H9 (cell line): ENCODE measurements around the gene OR6K2. TPM values are rescaled to one million over a fixed set of nuclear protein-coding genes. Genes with fewer than 3 reads are reported as not detected.

Experiments used
- DNase-seq: peaks from one replicate; pipeline ENCODE4 v3.0.0-alpha.2; 2017
- H2AFZ ChIP-seq: one replicate; pipeline ENCODE4 v1.6.1; 2013; ENCODE audit warnings: mild to moderate bottlenecking, low read length, control low read depth, moderate library complexity
- H2AK5ac ChIP-seq: 2 replicates; pipeline ENCODE4 v1.6.1; 2013; ENCODE audit warnings: low read length, control low read depth, mixed read lengths; ENCODE audit not compliant: insufficient read length
- H2BK120ac ChIP-seq: one replicate; pipeline ENCODE4 v1.6.1; 2013; ENCODE audit warnings: low read depth, mild to moderate bottlenecking, low read length, control low read depth, inconsistent platforms; ENCODE audit not compliant: poor library complexity, severe bottlenecking
- H2BK12ac ChIP-seq: 2 replicates; pipeline ENCODE4 v1.6.1; 2013; ENCODE audit warnings: low read length, control low read depth, mixed read lengths, low read depth; ENCODE audit not compliant: insufficient read length
- H2BK15ac ChIP-seq: 2 replicates; pipeline ENCODE4 v1.6.1; 2013; ENCODE audit warnings: low read depth, low read length, control low read depth
- H2BK20ac ChIP-seq: one replicate; pipeline ENCODE4 v1.6.1; 2013; ENCODE audit warnings: low read depth, mild to moderate bottlenecking, low read length, control low read depth, inconsistent platforms; ENCODE audit not compliant: poor library complexity, severe bottlenecking
- H2BK5ac ChIP-seq: 2 replicates; pipeline ENCODE4 v1.6.1; 2013; ENCODE audit warnings: low read length, control low read depth, mixed read lengths; ENCODE audit not compliant: insufficient read length
- H3K14ac ChIP-seq: 2 replicates; pipeline ENCODE4 v1.6.1; 2013; ENCODE audit warnings: low read length, control low read depth; ENCODE audit not compliant: insufficient read depth
- H3K18ac ChIP-seq: 2 replicates; pipeline ENCODE4 v1.6.1; 2013; ENCODE audit warnings: low read depth, mild to moderate bottlenecking, mixed read lengths, low read length, control low read depth; ENCODE audit not compliant: insufficient read length
- H3K23ac ChIP-seq: 2 replicates; pipeline ENCODE4 v1.6.1; 2013; ENCODE audit warnings: low read length, control low read depth, mixed read lengths, low read depth; ENCODE audit not compliant: insufficient read length
- H3K23me2 ChIP-seq: 2 replicates; pipeline ENCODE4 v1.6.1; 2013; ENCODE audit warnings: low read depth, mild to moderate bottlenecking, mixed read lengths, low read length, control low read depth; ENCODE audit not compliant: insufficient read length, poor library complexity, severe bottlenecking
- H3K27ac ChIP-seq: 2 replicates; pipeline ENCODE4 v1.5.1; 2013; ENCODE audit warnings: low read length, control low read depth, mixed read lengths, low read depth; ENCODE audit not compliant: insufficient read length
- H3K27me3 ChIP-seq: 2 replicates; pipeline ENCODE4 v1.6.1; 2013; ENCODE audit warnings: low read length, control low read depth, inconsistent platforms; ENCODE audit not compliant: insufficient read depth
- H3K4ac ChIP-seq: 2 replicates; pipeline ENCODE4 v1.6.1; 2013; ENCODE audit warnings: low read depth, mild to moderate bottlenecking, control low read depth, inconsistent platforms, low read length, moderate library complexity
- H3K4me1 ChIP-seq: 2 replicates; pipeline ENCODE4 v1.6.1; 2013; ENCODE audit warnings: low read length, control low read depth, inconsistent platforms; ENCODE audit not compliant: insufficient read depth
- H3K4me2 ChIP-seq: 2 replicates; pipeline ENCODE4 v1.6.1; 2013; ENCODE audit warnings: low read length, control low read depth, mixed read lengths; ENCODE audit not compliant: insufficient read length, insufficient read depth
- H3K56ac ChIP-seq: 2 replicates; pipeline ENCODE4 v1.6.1; 2013; ENCODE audit warnings: low read depth, mild to moderate bottlenecking, mixed read lengths, low read length, control low read depth; ENCODE audit not compliant: insufficient read length
- H3K79me1 ChIP-seq: 2 replicates; pipeline ENCODE4 v1.6.1; 2013; ENCODE audit warnings: low read depth, mild to moderate bottlenecking, moderate library complexity, low read length, control low read depth, inconsistent platforms; ENCODE audit not compliant: insufficient read depth, poor library complexity, severe bottlenecking
- H3K79me2 ChIP-seq: 2 replicates; pipeline ENCODE4 v1.6.1; 2013; ENCODE audit warnings: low read length, control low read depth, inconsistent platforms; ENCODE audit not compliant: insufficient read depth
- H3K9ac ChIP-seq: 2 replicates; pipeline ENCODE4 v1.6.1; 2013; ENCODE audit warnings: low read length, control low read depth, mixed read lengths; ENCODE audit not compliant: insufficient read length; ENCODE audit errors: extremely low read depth
- H3K9me3 ChIP-seq: one replicate; pipeline ENCODE4 v1.6.1; 2013; ENCODE audit warnings: low read depth, low read length, inconsistent platforms; ENCODE audit not compliant: control insufficient read depth
- H3T11ph ChIP-seq: one replicate; pipeline ENCODE4 v1.6.1; 2013; ENCODE audit warnings: mild to moderate bottlenecking, low read length, control low read depth, inconsistent platforms
- H4K20me1 ChIP-seq: one replicate; pipeline ENCODE4 v1.6.1; 2013; ENCODE audit not compliant: control insufficient read depth, insufficient read length, insufficient read depth
- H4K5ac ChIP-seq: 2 replicates; pipeline ENCODE4 v1.6.1; 2013; ENCODE audit warnings: low read depth, mild to moderate bottlenecking, mixed read lengths, low read length, control low read depth; ENCODE audit not compliant: insufficient read length
- H4K8ac ChIP-seq: replicated peaks from 2 replicates; pipeline ENCODE4 v1.6.1; 2013; ENCODE audit warnings: low read length, control low read depth, mixed read lengths, low read depth; ENCODE audit not compliant: insufficient read length
- H4K91ac ChIP-seq: 2 replicates; pipeline ENCODE4 v1.6.1; 2013; ENCODE audit warnings: low read depth, mild to moderate bottlenecking, moderate library complexity, mixed read lengths, low read length, control low read depth; ENCODE audit not compliant: insufficient read length
- H3K27ac Mint-ChIP-seq, 3 experiments: 2 replicates in 2 of 3; 3 replicates in 1 of 3; pipeline ENCODE4 v1.8.0; 2020 to 2021; ENCODE audit warnings: mixed read lengths in 3 of 3, mild to moderate bottlenecking in 1 of 3, moderate library complexity in 1 of 3
- H3K27me3 Mint-ChIP-seq: 2 replicates; pipeline ENCODE4 v1.8.0; 2021; ENCODE audit warnings: low read depth, mild to moderate bottlenecking, moderate library complexity, mixed read lengths
- H3K36me3 Mint-ChIP-seq, 3 experiments: 2 replicates in 2 of 3; 3 replicates in 1 of 3; pipeline ENCODE4 v1.8.0; 2020 to 2021; ENCODE audit warnings: low read depth in 3 of 3, mixed read lengths in 3 of 3; ENCODE audit not compliant: insufficient read depth in 1 of 3
- H3K4me1 Mint-ChIP-seq, 2 experiments: 2 replicates each; pipeline ENCODE4 v1.8.0; 2020; ENCODE audit warnings: mixed read lengths in 2 of 2
- H3K4me3 Mint-ChIP-seq, 2 experiments: 2 replicates in 1 of 2; 3 replicates in 1 of 2; pipeline ENCODE4 v1.8.0; 2020 to 2021; ENCODE audit warnings: mild to moderate bottlenecking in 2 of 2, mixed read lengths in 2 of 2, moderate library complexity in 1 of 2
- H3K9me3 Mint-ChIP-seq, 2 experiments: 2 replicates in 1 of 2; 3 replicates in 1 of 2; pipeline ENCODE4 v1.8.0; 2020; ENCODE audit warnings: mild to moderate bottlenecking in 2 of 2, mixed read lengths in 2 of 2, moderate library complexity in 1 of 2
- WGBS: extraction: QIAGEN DNeasy Blood & Tissue Kit; methylation state at CpG from one replicate; pipeline ENCODE4 v1.1.7; 2013; ENCODE audit warnings: missing lambda C conversion rate, low lambda C conversion rate, mixed read lengths; ENCODE audit not compliant: insufficient read length; ENCODE audit errors: extremely low coverage; 5-methylcytosine and 5-hydroxymethylcytosine counted together
- total RNA-seq: library from RNA; stranded (reverse); gene quantifications from 2 replicates; pipeline ENCODE4 v1.2.1, GENCODE V29; 2021
- TF ChIP-seq, protein P1 (sequence below): fragments of 200-600 bp; sonication (generic); conservative IDR thresholded peaks from 3 replicates; pipeline ENCODE4 v1.8.0; 2021; ENCODE audit warnings: antibody characterized with exemption, mild to moderate bottlenecking

Gene OR6K2
- total RNA-seq, 1 experiment from 2014 or later, result not detected

DNA sequence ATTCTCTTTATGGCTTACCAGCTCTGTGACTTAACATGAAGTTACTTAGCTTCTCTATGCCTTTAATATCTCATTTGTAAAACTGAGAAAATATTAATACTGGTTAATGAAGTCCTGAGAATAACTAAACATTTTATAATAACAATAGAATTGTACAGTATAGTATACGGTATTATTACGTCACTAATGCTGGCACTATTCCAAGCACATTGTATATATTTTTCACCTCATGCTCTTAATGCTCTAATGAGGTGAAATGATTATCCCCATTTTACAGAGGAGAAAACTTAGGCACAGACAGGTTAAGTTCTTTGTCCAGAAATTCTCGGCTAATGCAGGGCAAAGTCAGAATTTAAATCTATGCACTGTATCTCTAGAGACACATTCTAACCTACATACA, 19.2 kb upstream of the OR6K2 start:
- Histone ChIP-seq H3K23me2 (no peaks in the 10 kb centered on the region), H2BK15ac (no peak overlapping the region), H3K18ac (no peak overlapping the region), H2BK120ac (no peak overlapping the region), H3K9ac (no peak overlapping the region), H2BK20ac (no peak overlapping the region), H3K4me1 (no peaks in the 10 kb centered on the region), H3K4ac (no peak overlapping the region), H4K91ac (no peak overlapping the region), H2BK12ac (no peak overlapping the region), H3K27ac (no peak overlapping the region), H3K56ac (no peak overlapping the region), H2AK5ac (no peak overlapping the region), H4K5ac (no peak overlapping the region), H4K20me1 (no peaks in the 10 kb centered on the region), H3T11ph (no peak overlapping the region), H3K79me1 (no peaks in the 10 kb centered on the region), H3K79me2 (no peaks in the 10 kb centered on the region), H4K8ac (no peak overlapping the region), H3K9me3 (no peaks in the 10 kb centered on the region), H2AFZ (no peak overlapping the region), H3K14ac (no peak overlapping the region), H3K23ac (no peak overlapping the region), H3K27me3 (no peaks in the 10 kb centered on the region), H2BK5ac (no peak overlapping the region), H3K4me2 (no peak overlapping the region)
- DNase-seq, result no peak
- H3K27me3 Mint-ChIP-seq, result no peaks in the 10 kb centered on the region; the same call in 1 of the 2 replicates
- H3K9me3 Mint-ChIP-seq, result no peaks in the 10 kb centered on the region
- TF ChIP-seq, protein P1, sequence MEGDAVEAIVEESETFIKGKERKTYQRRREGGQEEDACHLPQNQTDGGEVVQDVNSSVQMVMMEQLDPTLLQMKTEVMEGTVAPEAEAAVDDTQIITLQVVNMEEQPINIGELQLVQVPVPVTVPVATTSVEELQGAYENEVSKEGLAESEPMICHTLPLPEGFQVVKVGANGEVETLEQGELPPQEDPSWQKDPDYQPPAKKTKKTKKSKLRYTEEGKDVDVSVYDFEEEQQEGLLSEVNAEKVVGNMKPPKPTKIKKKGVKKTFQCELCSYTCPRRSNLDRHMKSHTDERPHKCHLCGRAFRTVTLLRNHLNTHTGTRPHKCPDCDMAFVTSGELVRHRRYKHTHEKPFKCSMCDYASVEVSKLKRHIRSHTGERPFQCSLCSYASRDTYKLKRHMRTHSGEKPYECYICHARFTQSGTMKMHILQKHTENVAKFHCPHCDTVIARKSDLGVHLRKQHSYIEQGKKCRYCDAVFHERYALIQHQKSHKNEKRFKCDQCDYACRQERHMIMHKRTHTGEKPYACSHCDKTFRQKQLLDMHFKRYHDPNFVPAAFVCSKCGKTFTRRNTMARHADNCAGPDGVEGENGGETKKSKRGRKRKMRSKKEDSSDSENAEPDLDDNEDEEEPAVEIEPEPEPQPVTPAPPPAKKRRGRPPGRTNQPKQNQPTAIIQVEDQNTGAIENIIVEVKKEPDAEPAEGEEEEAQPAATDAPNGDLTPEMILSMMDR, result no peak
- H3K27ac Mint-ChIP-seq, result no peak overlapping the region
- no peaks in the 10 kb centered on the region for H3K4me1 Mint-ChIP-seq
- no peaks in the 10 kb centered on the region for H3K36me3 Mint-ChIP-seq
- no CpG with 5 or more reads among the region's 3 CpGs for WGBS
- no peak overlapping the region for H3K4me3 Mint-ChIP-seq
